ENCODE data around the gene STK31. TPM values are rescaled to one million over a fixed set of nuclear protein-coding genes. Genes with fewer than 3 reads are reported as not detected.
"Not testable (repeated sequence)": the region's sequence is repeated elsewhere in the genome, so short reads cannot be mapped to it uniquely, and the experiment has no call there.

Gene STK31
- total RNA-seq, 1 donor from 2014 or later, result not detected

DNA sequence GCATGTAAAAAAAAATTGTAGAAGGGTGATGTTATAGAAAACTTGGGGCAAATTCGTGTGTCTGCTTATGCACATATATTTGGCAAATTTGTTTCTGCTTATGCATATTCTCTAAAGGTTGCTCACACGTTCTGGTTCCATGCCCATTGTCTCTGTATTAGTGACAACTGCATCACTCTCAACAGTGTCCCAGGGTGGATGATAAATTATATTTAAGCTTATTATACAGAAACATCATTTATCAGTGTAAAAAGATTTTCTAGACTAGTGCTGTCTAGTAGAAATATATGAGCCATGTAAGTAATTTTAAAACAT lies 4.1 kb downstream of the STK31 start:
- Histone ChIP-seq H3K4me1 (no peaks in the 10 kb centered on the region), H3K27me3 (ENCODE audit: low read depth) (no peaks in the 10 kb centered on the region), H3K27ac (replicated peaks) (no peak overlapping the region), H3K4me3 (no peak overlapping the region), H3K36me3 (no peaks in the 10 kb centered on the region), H3K9me3 (replicated peaks) (no peaks in the 10 kb centered on the region)
- DNase-seq, result no peak
- TF ChIP-seq, protein P1, sequence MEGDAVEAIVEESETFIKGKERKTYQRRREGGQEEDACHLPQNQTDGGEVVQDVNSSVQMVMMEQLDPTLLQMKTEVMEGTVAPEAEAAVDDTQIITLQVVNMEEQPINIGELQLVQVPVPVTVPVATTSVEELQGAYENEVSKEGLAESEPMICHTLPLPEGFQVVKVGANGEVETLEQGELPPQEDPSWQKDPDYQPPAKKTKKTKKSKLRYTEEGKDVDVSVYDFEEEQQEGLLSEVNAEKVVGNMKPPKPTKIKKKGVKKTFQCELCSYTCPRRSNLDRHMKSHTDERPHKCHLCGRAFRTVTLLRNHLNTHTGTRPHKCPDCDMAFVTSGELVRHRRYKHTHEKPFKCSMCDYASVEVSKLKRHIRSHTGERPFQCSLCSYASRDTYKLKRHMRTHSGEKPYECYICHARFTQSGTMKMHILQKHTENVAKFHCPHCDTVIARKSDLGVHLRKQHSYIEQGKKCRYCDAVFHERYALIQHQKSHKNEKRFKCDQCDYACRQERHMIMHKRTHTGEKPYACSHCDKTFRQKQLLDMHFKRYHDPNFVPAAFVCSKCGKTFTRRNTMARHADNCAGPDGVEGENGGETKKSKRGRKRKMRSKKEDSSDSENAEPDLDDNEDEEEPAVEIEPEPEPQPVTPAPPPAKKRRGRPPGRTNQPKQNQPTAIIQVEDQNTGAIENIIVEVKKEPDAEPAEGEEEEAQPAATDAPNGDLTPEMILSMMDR (IDR thresholded peaks at IDR 0.05; ENCODE audit: borderline replicate concordance), result no peak
- intact Hi-C loops (cut with micrococcal nuclease), result loop anchor here (5.0 kb wide), 1 partner anchor 167 kb away; no protein-coding TSS in a partner anchor

DNA sequence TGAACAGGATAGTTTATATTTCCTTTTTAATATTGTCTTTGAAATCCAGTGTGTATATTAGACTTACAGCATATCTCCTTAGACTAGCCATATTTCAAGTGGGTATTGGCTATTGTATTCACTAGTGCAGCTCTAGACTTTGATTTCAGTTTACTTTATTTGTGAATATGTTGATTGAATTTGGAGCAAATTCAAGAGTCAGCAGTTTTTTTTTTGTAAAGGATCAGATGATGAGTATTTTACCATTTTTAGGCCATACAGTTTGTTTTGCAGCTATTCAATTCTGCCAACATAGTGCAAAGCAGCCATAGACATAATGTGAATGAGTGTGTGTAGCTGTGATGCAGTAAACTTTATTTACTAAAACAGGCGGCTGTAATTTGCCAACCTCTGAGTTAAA lies 4.6 kb downstream of the STK31 start:
- Histone ChIP-seq H3K4me3 (no peak overlapping the region), H3K4me1 (no peaks in the 10 kb centered on the region), H3K9me3 (replicated peaks) (no peaks in the 10 kb centered on the region), H3K27me3 (ENCODE audit: low read depth) (no peaks in the 10 kb centered on the region), H3K36me3 (no peaks in the 10 kb centered on the region), H3K27ac (replicated peaks) (no peak overlapping the region)
- TF ChIP-seq, protein P1 (IDR thresholded peaks at IDR 0.05; ENCODE audit: borderline replicate concordance), result no peak
- intact Hi-C loops (cut with micrococcal nuclease), result loop anchor here (5.0 kb wide), 1 partner anchor 167 kb away; no protein-coding TSS in a partner anchor
- no peak for DNase-seq

DNA sequence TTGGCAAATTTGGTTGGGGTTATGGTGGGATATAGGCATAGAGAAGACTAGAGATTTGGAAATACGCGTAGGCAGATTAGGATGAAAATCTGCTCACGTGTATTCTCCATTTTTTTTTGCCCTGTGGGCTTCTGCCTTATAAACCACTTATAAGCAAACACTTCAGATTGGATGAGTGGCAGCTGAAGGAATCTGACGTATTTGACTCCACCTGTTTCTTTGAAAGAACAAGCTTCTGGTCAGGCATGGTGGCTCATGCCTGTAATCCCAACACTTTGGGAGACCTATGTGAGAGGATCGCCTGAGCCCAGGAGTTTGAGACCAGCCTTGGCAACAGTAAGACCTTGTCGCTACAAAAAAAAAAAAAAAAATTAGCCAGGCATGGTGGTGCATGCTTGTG lies 5.1 kb downstream of the STK31 start:
- intact Hi-C loops (cut with micrococcal nuclease), result no loop called here
- no peaks in the 10 kb centered on the region for H3K4me1 ChIP-seq
- H3K27me3 ChIP-seq (ENCODE audit: low read depth), result no peaks in the 10 kb centered on the region
- no peaks in the 10 kb centered on the region for H3K36me3 ChIP-seq
- no peak overlapping the region for H3K4me3 ChIP-seq
- no peak for DNase-seq
- H3K9me3 ChIP-seq (replicated peaks), result no peaks in the 10 kb centered on the region
- TF ChIP-seq, protein P1 (IDR thresholded peaks at IDR 0.05; ENCODE audit: borderline replicate concordance), result no peak
- no peak overlapping the region for H3K27ac ChIP-seq (replicated peaks)

DNA sequence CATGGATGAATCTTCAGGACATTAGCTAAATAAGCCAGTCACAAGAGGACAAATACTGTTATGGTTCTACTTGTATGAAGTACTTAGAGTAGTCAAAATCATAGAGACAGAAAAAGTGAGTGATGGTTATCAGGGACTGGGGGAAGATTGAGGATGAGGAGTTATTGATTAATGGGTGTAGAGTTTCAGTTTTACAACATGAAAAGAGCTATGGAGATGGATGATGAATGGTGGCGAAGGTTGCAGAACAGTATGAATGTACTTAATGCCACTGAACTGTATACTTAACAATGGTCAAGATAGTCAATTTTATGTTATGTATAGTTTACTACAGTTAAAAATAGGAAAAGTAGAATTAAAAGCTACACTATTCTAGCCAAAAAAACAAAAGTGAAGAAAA lies 7.8 kb downstream of the STK31 start:
- H3K4me3 ChIP-seq, result no peak overlapping the region
- H3K27me3 ChIP-seq (ENCODE audit: low read depth), result no peaks in the 10 kb centered on the region
- intact Hi-C loops (cut with micrococcal nuclease), result no loop called here

DNA sequence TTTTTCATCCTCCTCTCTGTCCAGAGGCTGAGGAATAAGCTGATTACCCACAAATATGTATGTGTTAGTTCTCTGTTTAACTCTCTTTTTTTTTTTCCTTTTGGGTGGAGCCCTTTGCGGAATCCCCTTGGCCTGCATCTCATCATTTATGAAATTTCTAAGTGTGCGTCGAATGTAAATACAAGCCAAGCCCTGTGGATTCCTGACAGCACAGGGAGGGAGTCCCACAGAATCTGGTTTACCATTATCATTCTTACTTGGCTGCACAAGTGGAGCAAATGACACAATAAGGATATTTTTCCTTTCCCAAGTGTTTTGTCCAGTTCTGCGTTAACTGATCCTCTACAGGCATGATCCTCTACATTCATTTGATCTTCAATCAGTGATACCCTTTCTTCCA lies 11.4 kb downstream of the STK31 start:
- H3K27ac ChIP-seq (replicated peaks), result no peak overlapping the region
- no peaks in the 10 kb centered on the region for H3K4me1 ChIP-seq
- H3K27me3 ChIP-seq (ENCODE audit: low read depth), result no peaks in the 10 kb centered on the region
- no peak for DNase-seq
- no peaks in the 10 kb centered on the region for H3K36me3 ChIP-seq
- no peaks in the 10 kb centered on the region for H3K9me3 ChIP-seq (replicated peaks)
- TF ChIP-seq, protein P1 (IDR thresholded peaks at IDR 0.05; ENCODE audit: borderline replicate concordance), result no peak
- H3K4me3 ChIP-seq, result no peak overlapping the region
- intact Hi-C loops (cut with micrococcal nuclease), result no loop called here

More for the DNA sequence above, 7.8 kb downstream of the STK31 start:
- no peaks in the 10 kb centered on the region for H3K36me3 ChIP-seq
- TF ChIP-seq, protein P1 (IDR thresholded peaks at IDR 0.05; ENCODE audit: borderline replicate concordance), result no peak
- H3K9me3 ChIP-seq (replicated peaks), result no peaks in the 10 kb centered on the region
- no peak overlapping the region for H3K27ac ChIP-seq (replicated peaks)
- H3K4me1 ChIP-seq, result no peaks in the 10 kb centered on the region
- no peak for DNase-seq

DNA sequence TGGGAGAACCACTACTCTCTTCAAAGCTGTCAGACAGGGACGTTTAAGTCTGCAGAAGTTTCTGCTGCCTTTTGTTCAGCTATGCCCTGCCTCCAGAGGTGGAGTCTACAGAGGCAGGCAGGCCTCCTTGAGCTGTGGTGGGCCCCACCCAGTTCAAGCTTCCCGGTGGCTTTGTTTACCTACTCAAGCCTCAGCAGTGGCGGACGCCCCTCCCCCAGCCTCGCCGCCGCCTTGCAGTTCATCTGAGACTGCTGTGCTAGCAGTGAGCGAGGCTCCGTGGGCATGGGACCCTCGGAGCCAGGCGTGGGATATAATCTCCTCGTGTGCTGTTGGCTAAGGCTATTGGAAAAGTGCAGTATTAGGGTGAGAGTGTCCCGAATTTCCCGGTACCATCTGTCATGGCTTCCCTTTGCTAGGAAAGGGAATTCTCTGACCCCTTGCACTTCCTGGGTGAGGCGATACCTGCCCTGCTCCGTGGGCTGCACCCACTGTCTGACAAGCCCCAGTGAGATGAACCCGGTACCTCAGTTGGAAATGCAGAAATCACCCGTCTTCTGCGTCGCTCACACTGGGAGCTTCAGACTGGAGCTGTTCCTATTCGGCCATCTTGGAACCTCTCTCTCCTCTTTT lies 12.7 kb downstream of the STK31 start:
- H3K36me3 ChIP-seq; H3K4me3 ChIP-seq; H3K27me3 ChIP-seq (ENCODE audit: low read depth); DNase-seq; intact Hi-C loops (cut with micrococcal nuclease); H3K4me1 ChIP-seq; H3K27ac ChIP-seq (replicated peaks); H3K9me3 ChIP-seq (replicated peaks): not testable (repeated sequence)

DNA sequence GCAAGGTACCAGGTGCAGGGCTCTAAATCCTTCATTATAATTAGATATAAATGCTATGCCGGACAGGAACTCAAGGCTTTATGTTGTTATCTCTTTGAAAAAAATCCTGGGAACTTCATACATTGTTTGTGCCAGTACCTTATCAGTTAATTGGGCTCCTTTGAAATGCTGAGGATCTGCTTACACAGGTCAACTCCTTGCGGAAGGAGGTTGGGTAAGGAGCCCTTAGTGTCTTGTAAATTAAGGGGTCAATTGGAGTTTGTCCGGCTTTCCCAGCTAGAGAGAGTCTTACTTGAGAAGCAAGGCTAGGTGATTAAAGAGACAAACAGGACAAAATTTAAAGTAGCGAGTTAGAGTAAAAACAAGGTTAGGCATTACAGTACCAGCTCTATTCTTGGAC lies 14.1 kb downstream of the STK31 start:
- not testable (repeated sequence) for H3K27me3 ChIP-seq (ENCODE audit: low read depth)

More for the DNA sequence above, 14.1 kb downstream of the STK31 start:
- H3K9me3 ChIP-seq (replicated peaks); H3K4me3 ChIP-seq; DNase-seq; H3K36me3 ChIP-seq; intact Hi-C loops (cut with micrococcal nuclease); H3K27ac ChIP-seq (replicated peaks); H3K4me1 ChIP-seq: not testable (repeated sequence)
